GM18868 (cell line): ENCODE measurements around the gene USP22.

ENCODE experiments used
- ATAC-seq: cut with Tn5 transposase; IDR thresholded peaks from one replicate; pipeline ENCODE4 v1.9.1; 2021; ENCODE audit warnings: mild to moderate bottlenecking, moderate library complexity; ENCODE audit not compliant: unreplicated experiment

USP22 gene

DNA sequence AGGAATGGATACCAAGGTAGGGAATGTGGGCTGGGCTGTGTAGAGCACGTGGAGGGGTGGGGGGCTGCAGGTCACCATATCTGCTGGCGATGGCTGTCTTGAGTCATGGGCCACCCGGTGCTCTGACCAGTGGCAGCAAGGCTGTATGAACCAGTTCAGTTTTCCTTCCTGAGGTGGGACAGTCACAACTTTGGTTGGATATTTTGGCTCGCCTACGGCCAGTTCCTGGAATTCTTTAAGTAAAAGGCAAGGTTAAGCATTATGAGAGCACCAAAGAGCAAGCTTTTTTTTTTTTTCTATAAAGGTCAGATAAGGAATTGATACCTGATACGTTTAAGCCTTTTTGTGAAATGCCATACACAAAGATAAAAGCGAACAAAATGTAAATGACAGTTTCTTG is 81.9 kb downstream of the USP22 start:
- ATAC-seq = no peak

DNA sequence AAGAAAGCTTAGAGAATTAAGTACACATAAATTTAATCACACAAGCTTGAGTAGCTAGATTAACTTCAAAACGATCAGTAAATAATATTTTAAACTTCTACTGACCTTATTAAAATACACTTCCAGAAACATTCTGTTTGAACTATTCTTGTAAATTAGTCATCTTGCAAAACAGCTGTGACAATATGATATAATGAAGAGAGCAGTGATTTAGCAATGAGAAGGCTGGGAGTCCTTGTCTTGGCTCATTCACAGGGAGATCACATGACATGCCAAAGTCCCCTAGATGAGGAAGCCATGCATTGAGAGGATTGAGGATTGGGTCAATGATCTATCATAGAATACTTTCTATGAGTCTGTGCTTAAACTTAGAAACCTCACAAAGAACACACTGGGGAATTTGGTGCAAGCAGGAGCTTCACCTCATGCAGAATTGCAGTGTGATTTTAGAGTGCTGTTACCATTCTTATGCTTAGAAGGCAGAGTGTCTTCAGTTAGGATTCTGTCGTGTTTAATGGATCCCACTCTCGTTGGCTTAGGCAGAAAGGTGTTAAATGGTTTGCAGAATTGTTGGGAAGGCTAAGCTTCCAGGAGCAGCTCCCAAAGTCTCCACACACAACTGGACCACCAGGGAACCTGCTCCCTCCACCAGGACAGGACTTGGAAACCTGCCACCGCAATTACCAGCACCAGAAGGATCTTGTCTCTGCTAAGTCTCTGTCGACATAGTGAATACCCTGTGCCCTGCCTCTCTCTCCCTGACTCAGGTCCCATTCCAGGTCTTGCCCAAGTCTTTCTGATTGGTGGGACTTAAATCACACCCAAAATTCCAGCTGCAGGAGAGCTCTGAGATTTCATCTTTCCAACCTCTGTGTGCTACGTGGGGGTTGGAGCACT is 87.1 kb downstream of the USP22 start:
- ATAC-seq = no peak

DNA sequence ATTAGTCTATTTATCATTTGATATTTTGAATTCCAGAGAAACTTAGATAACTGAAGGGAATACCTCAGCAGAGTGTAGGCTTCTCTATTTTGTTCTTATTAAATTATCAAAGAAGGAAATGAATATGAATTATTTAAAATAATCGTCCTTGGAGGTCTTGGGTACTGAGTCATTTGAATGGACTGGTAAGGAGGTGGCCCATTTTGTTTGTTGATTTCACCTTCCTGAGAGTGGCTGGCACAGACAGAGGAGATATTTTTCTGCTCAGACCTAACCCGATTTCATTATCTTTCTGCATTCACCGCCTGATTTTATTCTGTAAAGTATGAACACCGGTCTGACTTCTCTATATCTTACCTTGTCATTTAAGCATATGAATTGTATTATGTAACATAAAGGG is 88.0 kb downstream of the USP22 start:
- no peak for ATAC-seq

DNA sequence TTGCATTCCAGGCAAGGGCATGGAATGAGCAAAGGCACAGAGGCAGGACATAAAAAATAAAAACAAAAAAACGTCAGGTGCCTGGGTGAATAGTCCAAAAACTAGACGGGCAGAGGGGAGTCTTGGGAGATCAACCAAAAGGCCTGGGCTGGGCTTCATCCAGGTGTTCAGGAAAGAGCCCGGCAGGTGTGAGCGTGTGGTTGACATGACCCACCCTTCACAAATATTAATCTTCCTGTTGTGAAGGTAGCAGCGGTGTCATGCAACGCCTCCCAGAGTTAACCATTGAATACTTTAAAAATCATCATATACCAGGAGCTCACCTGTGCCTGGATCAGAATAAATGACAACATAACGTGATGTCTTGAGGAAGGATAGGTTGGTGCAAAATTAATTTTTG is 90.6 kb downstream of the USP22 start:
- ATAC-seq = no peak
